HG03159 (cell line): ENCODE measurements around the gene SHISAL1.

Source experiments
- ATAC-seq: cut with Tn5 transposase; IDR thresholded peaks from one replicate; pipeline ENCODE4 v1.9.1; 2021; ENCODE audit warnings: mild to moderate bottlenecking, moderate library complexity; ENCODE audit not compliant: unreplicated experiment

SHISAL1 gene

GRCh38 chr22:44266796-44267760 is 45.7 kb downstream of the SHISAL1 start:
- no peak for ATAC-seq

DNA sequence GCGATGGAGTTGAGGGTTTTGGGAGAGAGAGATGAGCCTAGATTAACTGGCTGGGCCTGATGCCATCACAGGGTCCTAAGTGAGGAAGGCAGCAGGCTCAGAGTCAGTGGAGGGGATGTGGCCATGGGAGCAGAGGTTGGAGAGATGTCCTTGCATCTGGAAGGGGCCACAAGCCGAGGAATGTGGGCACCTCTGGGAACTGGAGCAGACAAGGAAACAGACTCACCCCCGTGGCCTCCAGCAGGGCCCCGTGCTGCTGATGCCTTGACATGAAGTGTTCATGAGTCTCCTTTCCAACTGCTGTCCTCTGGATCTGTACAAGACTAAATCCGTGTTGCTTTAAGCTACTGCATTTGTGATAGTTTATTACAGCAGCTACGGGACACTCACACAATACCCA is 49.2 kb downstream of the SHISAL1 start:
- no peak for ATAC-seq

GRCh38 chr22:44261861-44262595 is 50.7 kb downstream of the SHISAL1 start:
- no peak for ATAC-seq

DNA sequence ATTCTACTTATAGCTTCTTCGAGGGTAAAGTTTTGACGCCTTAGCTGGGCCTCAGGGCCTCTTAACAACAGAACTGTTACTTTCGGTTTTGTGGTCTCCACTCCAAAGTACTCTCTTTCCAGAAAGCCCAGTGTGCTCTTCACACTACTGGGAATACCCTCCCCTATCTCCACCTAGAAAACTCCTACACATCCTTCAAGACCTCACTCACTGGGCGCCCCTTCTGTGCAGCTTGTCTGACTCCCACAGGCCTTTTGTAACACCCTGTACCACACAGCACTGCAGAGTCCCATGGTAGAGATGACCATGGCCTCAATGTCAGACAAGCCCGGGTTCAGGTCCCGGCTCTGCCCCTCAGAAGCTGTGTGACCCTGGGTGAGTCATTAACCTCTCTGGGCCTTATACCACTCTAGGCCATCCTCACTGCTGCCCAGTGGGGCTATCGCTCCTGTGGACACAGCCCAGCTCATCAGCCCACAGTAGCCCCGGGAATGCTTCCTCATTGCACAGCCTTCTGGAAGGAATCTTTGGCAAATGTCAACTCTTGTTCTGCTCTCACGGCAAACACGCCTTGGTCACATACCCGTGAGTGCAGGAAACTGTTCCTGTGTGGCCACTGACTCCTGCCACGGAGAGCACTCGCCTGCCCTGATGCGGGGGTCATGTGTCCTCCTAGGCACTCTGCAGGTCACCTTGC is 51.4 kb downstream of the SHISAL1 start:
- no peak for ATAC-seq

DNA sequence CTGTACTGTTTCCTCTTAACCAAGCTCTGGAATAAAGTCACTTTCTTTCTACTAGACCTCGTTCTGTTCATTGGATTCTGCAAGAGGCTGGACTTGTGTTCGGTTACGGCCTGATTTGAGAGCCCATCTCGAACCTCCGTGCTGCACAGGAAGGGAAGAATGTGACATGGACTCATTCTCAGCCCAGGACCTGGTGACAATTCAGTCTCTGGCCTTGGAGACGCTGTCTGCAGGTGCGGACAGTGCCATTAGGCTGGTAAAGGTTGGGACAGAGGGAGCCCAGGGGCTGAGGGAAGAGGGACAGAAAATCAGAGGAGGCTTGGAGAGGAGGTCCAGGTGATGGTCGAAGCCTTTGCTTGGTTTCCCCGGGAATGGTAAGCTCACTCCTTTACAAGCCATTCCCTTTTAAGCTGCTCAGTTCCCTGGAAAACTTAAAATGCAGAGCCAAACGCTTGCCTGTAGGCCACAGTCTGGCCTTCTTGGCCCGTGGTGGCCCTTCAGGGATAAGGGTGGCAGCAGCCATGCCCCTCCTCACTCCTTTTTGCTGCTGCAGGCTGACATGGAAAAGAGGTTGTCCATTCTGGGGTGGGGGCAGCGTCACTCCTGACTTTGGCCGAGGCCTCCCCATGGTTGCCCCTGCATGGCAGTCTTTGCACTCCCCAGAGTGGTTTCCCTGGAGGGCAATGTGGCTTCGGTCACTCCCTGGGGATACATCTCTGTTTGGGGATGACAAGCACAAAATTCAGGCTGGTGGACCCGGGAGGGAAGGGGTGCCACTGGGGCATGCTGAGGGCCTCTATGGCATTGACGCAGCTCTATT is 52.3 kb downstream of the SHISAL1 start:
- no peak for ATAC-seq

DNA sequence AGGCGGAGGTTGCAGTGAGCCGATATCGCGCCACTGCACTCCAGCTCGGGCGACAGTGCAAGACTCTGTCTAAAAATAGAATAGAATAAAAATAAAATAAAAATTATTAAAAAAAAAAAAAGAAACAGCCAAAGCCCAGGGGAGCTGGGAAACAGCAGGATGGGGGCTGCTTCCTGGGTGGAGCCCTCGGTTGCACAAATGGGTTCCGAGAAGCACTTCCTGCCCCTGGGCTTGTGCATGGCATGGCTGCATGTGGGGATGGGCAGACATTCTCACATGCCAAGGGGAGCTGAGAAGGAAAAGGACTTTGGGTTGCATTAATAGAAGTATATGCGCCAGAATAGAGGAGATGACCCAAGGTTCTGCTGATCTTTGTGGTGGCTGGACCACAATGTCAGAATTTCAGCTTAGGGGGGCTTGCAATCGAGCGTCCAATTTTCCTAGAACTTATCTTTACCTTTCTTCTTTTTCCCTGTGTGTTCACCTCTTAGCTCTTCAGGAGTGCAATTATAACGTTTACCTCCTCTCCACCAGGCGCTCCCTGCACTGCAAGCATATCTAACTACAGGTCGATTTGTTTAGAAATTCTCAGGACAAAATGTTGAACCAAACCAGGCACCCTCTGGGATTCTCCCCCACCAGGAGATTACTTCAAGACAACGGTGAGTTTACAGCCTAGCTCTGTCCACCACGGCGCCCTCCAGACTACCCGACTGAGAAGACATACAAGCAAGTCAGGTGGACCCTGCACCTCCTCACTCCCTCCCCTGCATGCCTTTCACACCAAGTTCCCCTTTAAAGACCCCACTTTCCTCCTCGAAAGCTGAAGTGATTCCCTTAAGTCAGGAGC is 53.2 kb downstream of the SHISAL1 start:
- ATAC-seq: no peak

- no peak for ATAC-seq
Measured at GRCh38 chr22:44256556-44257485, 55.9 kb downstream of the SHISAL1 start.

DNA sequence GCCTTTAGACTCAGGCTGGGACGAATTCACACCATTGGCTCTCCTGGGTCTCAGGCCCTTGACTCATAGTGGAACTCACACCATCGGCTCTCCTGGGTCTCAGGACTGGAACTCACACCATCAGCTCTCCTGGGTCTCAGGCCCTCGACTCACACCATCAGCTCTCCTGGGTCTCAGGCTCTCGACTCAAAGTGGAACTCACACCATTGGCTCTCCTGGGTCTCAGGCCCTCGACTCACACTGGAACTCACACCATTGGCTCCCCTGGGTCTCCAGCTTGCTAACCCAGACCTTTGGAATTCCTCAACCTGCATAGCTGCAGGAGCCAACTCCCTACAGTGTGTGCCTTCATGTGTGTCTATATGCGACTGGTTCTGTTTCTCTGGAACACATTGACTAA is 56.7 kb downstream of the SHISAL1 start:
- no peak for ATAC-seq

DNA sequence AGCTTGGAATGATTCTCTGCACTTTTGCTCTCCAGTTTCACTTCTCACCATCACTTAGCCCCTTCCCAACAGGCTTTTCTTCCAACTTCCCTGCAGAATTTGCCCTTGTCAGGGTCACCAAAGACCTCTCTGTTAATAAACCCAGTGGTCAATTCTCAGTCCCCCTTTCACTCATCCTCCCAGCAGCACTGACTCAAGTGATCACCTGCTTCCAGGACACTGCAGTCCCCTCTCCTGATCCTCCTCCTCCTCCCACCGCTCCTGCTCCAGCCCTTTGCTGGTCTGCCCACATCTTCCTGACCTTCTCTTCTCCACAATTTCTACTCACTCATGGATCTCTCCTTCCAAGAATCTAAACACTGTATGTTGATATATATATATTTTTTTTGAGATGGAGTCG is 57.9 kb downstream of the SHISAL1 start:
- ATAC-seq: no peak

- no peak for ATAC-seq
Measured at GRCh38 chr22:44249376-44250147, 63.2 kb downstream of the SHISAL1 start.

DNA sequence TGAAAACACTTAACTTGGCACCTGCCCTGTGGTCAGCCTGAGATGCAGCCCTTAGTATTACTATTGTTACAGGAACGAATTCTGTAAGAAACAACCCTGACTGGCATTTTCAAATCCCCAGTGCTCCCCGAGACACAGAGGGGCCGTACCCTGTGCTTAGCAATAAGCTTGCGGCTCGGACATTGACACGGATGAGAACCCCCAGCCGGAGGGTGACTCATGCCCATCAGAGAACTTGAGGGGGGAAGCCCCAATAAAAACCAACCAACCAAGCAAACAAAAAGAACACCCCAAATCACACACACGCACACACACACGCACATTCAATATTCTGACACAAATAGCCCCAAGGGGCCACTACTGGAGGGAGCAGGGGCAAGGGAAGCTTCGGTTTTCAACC is 63.8 kb downstream of the SHISAL1 start:
- ATAC-seq: no peak

- no peak for ATAC-seq
Measured at GRCh38 chr22:44247923-44248892, 64.5 kb downstream of the SHISAL1 start.

DNA sequence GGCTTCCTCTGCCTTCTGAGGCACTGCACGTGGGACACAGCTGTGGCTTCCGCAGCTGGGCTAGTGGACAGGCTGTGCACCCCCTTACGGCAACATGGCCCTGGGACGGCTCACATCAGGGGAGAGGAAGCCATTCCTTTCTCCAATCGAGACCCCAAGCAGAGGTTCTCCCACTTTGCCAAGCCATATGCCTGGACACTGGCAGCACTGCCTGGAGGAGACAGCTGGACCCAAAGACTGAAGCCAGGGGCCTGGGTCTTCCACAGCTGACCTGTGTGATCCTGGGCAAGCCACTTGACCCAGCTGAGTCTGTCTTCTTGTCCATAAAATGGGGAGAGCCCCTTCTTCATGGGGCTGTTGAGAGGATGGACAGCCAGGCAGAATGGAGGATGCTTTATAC is 65.4 kb downstream of the SHISAL1 start:
- no peak for ATAC-seq

- no peak for ATAC-seq
Measured at GRCh38 chr22:44246615-44247326, 66.0 kb downstream of the SHISAL1 start.

GRCh38 chr22:44245867-44246266 is 66.9 kb downstream of the SHISAL1 start:
- ATAC-seq: no peak

GRCh38 chr22:44245438-44245837 is 67.3 kb downstream of the SHISAL1 start:
- no peak for ATAC-seq
